Measurements from ENCODE around the gene MTARC1.

GRCh38 chr1:220742520-220742919 is 44.2 kb upstream of the MTARC1 start:
- TF ChIP-seq CTCF (conservative IDR thresholded peaks at IDR 0.05; ENCODE audit: low read length) (no peak), EZH2phosphoT487 (IDR thresholded peaks at IDR 0.05; ENCODE audit: borderline replicate concordance, low read depth, low read length) (no peak)
